Esophagus mucosa (tissue), 1 donor: Measurements from ENCODE around the gene CRYAB. TPM values are rescaled to one million over a fixed set of nuclear protein-coding genes. Genes with fewer than 3 reads are reported as not detected.
"Not testable (repeated sequence)": the region's sequence is repeated elsewhere in the genome, so short reads cannot be mapped to it uniquely, and the experiment has no call there.

Experiments used
- ATAC-seq: fragments of 200-7000 bp; cut with Tn5 transposase; one replicate; pipeline ENCODE4 v1.9.1; 2020
- total RNA-seq: library from RNA; stranded (reverse); gene quantifications from one replicate; pipeline ENCODE4 v1.2.4, GENCODE V29; 2023
- donor health status: DM: yes; HTN: yes; CAD: no.

Gene CRYAB
- total RNA-seq, 1 donor from 2014 or later = 19.6 TPM

DNA sequence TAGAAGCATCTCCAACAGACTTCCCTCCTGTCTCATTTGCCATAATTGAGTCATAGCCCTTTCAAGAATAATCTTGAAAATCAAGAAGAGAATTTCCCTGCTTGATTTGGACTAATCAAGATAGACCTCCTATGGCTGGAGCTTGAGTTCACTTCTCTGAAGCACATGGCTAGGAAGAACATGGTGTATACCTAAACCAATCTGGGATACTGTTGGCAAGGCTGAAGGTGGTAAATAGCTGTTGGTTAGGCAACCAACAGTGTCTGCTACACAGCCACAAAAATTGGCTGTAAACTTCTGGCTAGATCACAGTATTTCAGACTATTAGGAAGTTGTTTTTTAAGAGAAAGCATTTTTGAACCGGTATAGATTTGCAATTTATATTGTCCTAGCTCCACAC is 4.9 kb downstream of the CRYAB start:
- no peak for ATAC-seq

DNA sequence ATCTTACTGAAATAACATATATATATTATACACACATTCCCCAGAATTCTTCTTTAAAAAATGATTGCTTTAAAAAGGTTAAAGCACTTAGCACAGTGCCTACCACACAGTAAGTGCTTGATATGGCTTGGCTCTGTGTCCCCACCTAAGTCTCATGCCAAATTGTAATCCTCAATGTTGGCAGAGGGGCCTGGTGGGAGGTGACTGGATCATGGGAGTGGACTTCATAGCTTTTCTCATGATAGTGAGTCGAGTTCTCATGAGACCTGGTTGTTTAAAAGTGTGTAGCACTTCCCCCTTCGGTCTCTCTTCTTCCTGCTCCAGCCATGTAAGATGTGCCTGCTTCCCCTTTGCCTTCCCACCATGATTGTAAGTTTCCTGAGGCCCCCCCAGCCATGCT is 6.2 kb downstream of the CRYAB start:
- ATAC-seq = no peak

DNA sequence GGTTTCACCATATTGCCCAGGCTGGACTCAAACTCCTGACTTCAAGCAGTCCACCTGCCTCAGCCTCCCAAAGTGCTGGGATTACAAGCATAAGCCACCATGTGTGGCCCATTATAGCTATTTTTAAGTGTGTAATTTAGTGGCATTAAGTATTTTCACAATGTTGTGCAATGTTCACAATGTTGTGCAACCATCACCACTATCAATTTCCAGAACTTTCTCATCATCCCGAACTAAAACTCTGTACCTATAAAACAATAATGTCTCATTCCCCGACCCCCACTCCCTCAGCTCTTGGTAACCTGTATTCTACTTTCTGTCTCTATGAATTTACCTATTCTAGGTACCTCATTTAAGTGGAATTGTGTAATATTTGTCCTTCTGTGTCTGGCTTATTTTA is 24.7 kb downstream of the CRYAB start:
- ATAC-seq = no peak

DNA sequence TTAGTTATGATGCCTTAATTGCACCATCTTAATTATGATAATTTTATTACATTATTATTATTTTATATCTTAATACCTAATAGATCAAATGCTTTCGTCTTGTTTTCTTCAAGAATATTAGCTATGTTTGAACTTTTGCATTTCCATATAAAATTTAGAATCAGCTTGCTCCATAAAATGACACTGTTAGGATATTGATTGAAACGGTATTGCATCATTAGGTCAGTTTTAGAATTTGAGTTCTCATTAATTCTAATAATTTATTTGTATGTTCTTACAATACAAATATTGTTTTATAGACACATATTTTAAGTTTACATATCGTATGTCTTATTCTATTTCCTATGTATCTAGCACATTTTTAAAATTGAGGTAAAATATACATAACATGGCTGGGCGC is 25.5 kb downstream of the CRYAB start:
- ATAC-seq = no peak

DNA sequence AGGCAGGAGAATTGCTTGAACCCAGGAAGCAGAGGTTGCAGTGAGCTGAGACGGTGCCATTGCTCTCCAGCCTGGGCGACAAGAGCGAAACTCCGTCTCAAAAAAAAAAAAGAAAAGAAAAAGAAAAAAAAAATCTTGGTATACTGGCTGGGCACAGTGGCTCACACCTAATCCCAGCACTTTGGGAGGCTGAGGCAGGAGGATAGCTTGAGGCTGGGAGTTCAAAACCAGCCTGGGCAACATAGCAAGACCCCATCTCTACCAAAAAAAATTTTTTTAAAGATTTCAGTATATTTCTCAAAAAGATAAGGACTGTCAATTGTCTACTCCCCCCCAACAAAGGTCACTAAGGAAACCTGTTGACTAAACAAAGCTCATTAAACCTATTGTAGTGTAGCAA is 26.5 kb downstream of the CRYAB start:
- not testable (repeated sequence) for ATAC-seq

DNA sequence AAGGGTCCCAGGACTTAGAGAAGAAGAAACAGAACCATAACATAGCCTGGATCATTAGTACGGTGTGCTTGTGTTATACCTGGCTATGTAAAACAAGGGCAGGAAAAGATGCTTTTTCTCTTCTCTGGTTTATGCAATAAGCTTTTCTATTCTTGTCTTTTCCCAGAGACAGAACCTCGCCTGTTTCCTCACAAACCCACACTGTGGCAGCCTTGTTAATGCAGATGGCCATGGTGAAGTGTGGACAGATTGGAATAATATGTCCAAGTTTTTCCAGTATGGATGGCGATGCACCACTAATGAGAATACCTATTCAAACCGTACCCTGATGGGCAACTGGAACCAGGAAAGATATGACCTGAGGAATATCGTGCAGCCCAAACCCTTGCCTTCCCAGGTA is 29.4 kb downstream of the CRYAB start:
- no peak for ATAC-seq

DNA sequence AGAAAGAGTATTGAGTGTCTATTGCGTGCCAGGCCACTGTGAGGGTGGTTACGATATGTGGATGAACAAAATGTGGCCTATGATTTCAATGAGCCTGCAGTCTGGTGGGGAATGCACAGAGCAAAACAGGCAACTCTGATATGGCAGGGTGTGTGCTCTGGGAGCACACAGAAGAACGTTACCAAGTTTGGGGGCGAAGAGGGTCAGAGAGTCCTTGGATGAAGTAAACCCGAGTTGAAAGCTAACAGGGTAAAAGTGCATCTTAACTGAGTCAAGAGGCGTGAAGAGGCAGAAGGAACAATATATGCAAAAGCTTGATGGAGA is 32.0 kb downstream of the CRYAB start:
- no peak for ATAC-seq

DNA sequence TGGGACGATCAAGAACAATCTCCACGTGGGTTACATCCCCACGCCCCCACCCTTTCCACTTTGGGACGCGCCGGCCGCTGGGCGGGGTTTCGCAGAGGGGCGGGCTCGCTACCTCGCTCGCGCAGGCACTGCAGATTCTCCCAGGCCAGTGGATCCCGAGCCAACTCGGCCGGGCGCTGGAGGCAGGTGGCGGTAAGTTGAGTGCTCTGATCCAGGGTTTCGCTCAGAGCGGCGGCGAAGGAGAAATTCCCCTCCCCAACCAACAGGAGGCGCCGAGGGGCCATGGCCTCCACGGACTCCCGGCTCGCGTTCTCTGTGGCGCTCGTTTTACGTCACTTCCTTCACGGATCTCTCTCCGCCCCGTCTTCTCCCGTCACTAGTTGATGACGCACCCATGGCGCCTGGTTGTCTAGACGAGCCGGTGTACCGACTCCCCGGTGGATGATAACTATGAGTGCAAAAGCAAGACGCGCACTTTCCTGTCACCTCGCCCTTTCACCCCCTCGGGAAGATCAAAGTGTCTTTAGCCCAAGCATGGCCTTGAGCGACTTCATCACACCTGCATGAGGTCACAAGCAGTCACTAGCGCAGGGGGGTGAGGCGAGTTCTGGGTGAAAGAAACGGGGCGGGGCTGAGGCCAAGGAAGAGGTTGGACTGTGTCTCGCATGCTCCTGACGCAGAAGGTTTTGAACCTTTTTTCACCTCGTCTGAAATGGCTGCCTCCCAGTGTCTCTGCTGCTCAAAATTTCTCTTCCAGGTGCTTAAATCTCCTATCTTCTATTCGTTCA is 32.5 kb downstream of the CRYAB start, which contains the start of the genes CFAP68 and FDXACB1:
Gene CFAP68 (plus strand): TSS at position 693 of the 788 bp plus-strand sequence. CDS start 20 bp downstream, at position 713.
Gene FDXACB1 (minus strand): TSS at position 317 of the 788 bp plus-strand sequence. CDS start 33 bp downstream, at position 284.
- ATAC-seq = peak; percentile 95

DNA sequence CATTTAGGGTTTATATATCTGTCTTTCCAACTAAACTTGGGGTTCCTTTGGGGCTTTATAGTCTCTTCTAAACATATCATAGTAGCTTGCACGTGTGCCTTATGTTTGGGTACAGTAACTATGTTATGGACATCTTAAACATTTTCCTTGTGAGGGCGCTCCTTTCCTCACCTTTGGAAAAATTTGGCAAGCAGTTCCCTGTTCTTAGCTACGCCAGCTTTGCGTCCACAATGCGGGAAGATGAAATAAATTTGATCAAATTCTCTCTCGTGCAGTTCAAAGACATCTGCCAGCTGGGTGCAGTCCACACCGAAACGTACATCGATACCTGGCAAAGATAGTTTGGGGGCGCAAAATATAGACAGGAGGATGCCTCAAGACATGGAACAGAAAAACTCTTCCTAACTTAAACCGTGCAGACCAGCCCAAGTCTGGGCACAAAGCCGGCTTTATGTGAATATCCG is 33.2 kb downstream of the CRYAB start:
- no peak for ATAC-seq

DNA sequence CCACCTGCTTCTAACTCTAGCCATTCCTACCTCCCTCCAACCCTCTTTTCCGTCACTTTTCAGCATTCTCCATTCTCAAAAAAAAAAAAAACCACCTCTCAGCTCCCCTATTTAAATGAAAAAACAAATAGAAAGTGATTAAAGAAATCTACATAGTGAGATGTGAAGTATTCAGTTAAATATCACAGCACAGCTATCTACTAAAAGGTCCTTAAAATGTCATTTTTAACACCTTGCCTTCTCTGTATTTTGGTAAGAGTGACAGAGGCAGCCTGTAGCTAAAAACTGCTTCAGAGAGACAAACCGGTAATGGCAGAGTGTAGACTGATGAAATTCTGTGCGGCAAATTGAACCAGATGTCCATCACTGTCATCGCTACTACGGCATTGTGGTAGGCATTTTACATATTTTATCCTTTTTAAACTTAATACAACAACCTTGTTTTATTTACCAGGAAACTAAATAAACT is 39.8 kb downstream of the CRYAB start:
- no peak for ATAC-seq

DNA sequence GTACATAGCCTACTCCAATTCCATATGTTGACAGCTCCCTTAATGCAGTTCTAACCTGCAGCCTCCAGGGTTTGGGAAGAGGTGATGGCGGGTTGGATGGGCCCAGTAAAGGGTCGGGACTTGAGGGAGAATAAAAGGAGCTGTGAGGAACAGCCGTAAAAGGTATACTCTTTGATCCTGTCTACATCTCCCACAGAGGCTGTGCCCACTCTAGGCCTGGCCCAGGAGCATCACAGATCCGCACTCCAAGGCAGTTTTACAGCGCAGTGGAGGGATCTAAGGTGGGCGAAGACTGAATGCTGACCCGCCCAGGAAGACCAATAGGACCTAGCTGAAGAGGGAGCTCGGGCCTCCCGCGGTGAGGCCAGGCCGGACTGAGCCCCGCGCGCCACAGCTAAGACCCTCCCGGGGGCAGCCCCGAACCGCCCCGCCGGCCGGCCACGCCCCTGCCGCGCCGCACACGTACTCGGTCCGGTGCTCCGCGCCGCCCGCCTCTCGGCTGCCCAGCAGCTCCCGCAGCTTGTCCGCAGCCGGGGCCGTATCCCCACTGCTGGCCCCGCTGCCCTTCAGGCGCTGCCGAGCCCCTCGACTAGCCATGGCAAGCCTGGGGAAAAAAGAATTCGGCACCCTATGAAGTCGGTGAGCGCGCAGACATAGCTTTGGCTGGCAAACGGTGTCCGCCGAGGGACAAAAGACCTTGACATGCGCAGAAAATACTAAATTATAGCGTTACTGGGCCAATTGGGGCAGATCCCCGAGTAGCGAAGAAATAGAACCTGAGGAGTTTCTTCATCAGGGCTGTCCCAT is 40.5 kb downstream of the CRYAB start, which contains the start of gene ALG9:
Gene ALG9 (minus strand): TSS at position 696 of the 807 bp plus-strand sequence. CDS start 99 bp downstream, at position 597.
- ATAC-seq = peak; percentile 80

DNA sequence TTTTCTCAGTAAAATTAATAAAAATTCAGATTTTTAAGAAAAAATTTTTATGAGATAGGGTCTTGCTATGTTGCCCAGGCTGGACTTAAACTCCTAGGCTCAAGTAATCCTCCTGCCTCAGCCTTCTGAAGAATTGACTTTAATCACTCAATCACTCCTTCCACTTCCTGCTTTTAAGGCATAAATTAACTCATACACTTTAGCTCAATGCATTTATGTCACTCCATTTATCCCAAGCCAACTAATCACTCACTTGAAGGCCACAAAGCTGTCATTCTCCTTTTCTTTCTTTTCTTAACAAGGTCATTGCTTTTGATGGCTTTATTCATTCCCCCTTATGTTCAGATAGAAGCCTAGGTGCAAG is 41.1 kb downstream of the CRYAB start:
- ATAC-seq = peak; percentile 10

DNA sequence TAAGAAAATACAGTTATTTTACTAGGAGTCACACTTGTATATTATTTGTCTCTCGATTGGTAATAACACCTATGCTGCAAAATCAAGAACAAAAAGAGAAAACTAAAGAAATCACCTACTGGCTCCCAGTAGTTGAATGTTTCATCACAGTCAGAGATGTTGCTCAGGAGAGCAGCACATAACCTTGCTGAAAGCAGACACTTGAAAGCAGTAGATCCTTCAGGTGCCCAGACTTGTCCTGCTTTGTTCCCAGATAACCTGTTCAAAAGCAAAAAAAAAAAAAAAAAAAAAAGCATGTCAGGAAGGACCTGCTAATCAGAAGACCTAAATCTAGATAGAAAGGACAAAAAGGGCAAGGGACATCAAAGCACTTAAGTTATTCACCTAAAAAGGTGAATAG is 41.5 kb downstream of the CRYAB start:
- peak; percentile 55 for ATAC-seq

DNA sequence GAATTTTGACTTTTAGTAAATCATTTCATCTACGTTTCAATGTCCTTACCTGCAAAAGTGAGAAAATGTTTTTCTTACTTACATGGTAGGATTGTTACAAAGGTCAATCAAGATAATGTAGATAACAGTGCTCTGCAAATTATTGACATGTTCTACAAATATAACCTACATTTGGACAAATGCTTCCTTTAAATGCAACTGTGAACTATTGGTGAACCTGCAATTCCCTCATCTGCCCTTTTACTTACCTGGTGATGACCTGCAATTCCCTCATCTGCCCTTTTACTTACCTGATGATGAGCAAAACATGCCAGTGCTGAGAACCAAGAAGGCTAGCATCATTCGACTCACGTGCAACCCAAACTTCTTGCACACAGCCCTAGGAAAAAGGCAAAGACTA is 51.3 kb downstream of the CRYAB start:
- ATAC-seq = no peak

Other genes starting within 250 kb of the CRYAB start
- gene PPP2R1B, start 145.4 kb downstream of the CRYAB start, total RNA-seq = 28.7 TPM
- gene ALG9, start 40.2 kb downstream of the CRYAB start, total RNA-seq = 20.7 TPM
- 1.8 TPM for gene FDXACB1, start 32.6 kb downstream of the CRYAB start, total RNA-seq
- gene CFAP68, start 32.2 kb downstream of the CRYAB start, total RNA-seq = 22.5 TPM
- gene HSPB2, start 964 bp upstream of the CRYAB start, total RNA-seq = 0.32 TPM
- 3.5 TPM for gene C11orf52, start 7.1 kb upstream of the CRYAB start, total RNA-seq
- 3.3 TPM for gene DIXDC1, start 25.6 kb upstream of the CRYAB start, total RNA-seq
- 37.1 TPM for gene DLAT, start 113.6 kb upstream of the CRYAB start, total RNA-seq
- gene PIH1D2, start 162.2 kb upstream of the CRYAB start, total RNA-seq = 1.6 TPM
- gene NKAPD1, start 162.5 kb upstream of the CRYAB start, total RNA-seq = 11.8 TPM
- 83.4 TPM for gene TIMM8B, start 175.0 kb upstream of the CRYAB start, total RNA-seq
- gene SDHD, start 175.1 kb upstream of the CRYAB start, total RNA-seq = 109 TPM